ENCODE measurements around the gene EFNA4. TPM values are rescaled to one million over a fixed set of nuclear protein-coding genes. Genes with fewer than 3 reads are reported as not detected.

EFNA4 gene
- total RNA-seq, 1 donor from 2014 or later = 7.4 TPM

DNA sequence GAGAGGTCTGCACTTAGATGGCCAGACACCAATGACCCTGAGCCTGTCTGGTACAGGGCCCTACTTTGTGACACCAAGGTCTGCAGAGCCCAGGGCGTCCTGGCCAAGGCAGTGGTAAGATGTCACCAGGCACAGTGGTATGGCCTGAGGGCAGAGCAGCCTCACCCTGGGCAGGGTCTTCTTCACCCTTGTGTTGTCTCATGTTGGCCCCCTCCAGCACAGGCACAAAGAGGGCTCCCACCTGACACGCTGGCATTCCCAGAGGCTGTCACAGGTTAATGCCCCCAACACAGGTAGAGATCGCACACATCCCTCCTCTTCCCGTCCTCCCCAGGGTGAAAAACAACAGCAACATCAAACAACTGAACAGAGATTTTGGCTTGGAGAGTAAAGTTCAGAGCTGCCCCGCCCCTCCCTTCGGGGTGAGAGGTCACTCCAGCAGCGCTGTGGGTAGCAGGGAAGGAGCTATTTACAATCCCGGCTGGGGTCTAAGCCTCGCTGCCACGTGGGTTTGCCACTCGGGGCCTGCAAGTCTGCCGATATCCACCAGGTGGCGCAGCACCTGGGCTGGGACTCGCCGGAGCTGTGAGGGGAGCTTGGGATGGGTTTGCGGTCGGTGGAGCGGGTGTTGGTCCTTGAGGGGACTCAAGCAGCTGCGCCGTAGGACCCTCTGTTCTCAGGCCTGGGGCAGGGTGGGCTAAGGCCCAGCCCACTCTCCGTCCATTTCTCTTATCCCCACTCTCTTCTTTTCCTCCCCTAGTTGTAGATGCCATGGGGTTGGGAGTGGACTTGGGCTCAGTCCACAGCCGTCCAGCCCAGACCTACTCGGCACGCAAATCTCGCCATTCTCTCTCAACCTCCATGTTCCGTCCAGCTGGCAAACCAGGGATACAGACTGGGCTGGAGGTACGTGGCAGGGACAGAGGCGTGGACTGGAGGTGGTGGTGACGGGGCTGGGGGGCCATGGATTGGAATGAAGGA lies 27.8 kb downstream of the EFNA4 start:
- no peaks in the 10 kb centered on the region for H3K27me3 ChIP-seq (ENCODE audit: low read depth)
- intact Hi-C loops (cut with DNase I) = loop anchor here (5.0 kb wide), 1 partner anchor 76 kb away; no protein-coding TSS in a partner anchor
- H3K9me3 ChIP-seq = no peaks in the 10 kb centered on the region
- H3K27ac ChIP-seq = no peak overlapping the region
- TF ChIP-seq, protein P1, sequence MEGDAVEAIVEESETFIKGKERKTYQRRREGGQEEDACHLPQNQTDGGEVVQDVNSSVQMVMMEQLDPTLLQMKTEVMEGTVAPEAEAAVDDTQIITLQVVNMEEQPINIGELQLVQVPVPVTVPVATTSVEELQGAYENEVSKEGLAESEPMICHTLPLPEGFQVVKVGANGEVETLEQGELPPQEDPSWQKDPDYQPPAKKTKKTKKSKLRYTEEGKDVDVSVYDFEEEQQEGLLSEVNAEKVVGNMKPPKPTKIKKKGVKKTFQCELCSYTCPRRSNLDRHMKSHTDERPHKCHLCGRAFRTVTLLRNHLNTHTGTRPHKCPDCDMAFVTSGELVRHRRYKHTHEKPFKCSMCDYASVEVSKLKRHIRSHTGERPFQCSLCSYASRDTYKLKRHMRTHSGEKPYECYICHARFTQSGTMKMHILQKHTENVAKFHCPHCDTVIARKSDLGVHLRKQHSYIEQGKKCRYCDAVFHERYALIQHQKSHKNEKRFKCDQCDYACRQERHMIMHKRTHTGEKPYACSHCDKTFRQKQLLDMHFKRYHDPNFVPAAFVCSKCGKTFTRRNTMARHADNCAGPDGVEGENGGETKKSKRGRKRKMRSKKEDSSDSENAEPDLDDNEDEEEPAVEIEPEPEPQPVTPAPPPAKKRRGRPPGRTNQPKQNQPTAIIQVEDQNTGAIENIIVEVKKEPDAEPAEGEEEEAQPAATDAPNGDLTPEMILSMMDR (IDR thresholded peaks at IDR 0.05) = peak; percentile 99
- ATAC-seq (peak; percentile 71 to 80), DNase-seq (peak; percentile 86)
- H3K36me3 ChIP-seq = no peaks in the 10 kb centered on the region
- H3K4me1 ChIP-seq = peaks cover 22% of the 10 kb centered on the region
- H3K4me3 ChIP-seq = peak overlapping the region; percentile 14

DNA sequence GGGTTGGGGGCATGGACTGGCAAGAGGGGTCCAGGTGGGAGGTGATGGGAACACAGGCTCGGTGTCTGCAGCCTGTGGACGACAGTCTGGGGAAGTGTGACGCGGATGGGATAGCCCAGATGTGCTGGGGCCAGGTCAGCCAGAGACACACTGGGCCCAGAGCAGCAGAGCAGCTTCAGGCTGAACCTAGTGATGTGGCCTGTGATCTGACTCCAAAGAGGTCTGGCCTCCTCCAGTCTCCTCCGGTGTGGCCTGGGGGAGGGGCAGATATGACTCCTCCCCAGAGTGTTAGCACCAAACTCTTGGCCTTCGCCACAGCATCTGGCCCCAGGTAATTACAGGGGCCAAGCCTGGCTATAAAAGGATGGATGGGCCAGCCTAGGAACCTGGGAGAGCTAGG lies 28.6 kb downstream of the EFNA4 start:
- TF ChIP-seq, protein P1 (IDR thresholded peaks at IDR 0.05) = no peak
- Histone ChIP-seq H3K27ac (no peak overlapping the region), H3K9me3 (no peaks in the 10 kb centered on the region), H3K4me1 (peaks cover 22% of the 10 kb centered on the region), H3K27me3 (ENCODE audit: low read depth) (no peaks in the 10 kb centered on the region), H3K4me3 (no peak overlapping the region), H3K36me3 (no peaks in the 10 kb centered on the region)
- ATAC-seq (no peak), DNase-seq (no peak)
- intact Hi-C loops (cut with DNase I) = loop anchor here (5.0 kb wide), 1 partner anchor 75 kb away; no protein-coding TSS in a partner anchor

DNA sequence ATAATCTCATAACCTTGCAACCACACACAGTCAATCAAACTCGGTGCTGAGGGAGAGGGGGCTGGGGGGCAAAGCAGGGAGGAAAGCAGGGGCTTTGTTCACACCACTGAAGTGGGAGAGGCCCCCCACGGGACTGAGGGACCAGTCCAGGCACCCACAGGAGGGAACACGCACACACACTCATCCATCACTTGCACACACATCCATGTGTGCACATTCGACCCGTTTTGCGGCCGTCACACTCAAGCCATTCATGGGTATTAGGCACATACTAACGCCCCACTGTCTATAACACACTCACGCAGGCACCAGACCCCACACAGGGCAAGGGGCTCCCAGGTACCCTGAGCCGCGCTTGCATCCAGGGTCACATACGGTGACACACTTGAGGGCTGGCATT lies 29.1 kb downstream of the EFNA4 start:
- Histone ChIP-seq H3K27me3 (ENCODE audit: low read depth) (no peaks in the 10 kb centered on the region), H3K4me1 (peaks cover 22% of the 10 kb centered on the region), H3K9me3 (no peaks in the 10 kb centered on the region), H3K27ac (no peak overlapping the region), H3K4me3 (no peak overlapping the region), H3K36me3 (no peaks in the 10 kb centered on the region)
- ATAC-seq (no peak), DNase-seq (no peak)
- intact Hi-C loops (cut with DNase I) = loop anchor here (5.0 kb wide), 1 partner anchor 75 kb away; no protein-coding TSS in a partner anchor
- TF ChIP-seq, protein P1 (IDR thresholded peaks at IDR 0.05) = no peak

DNA sequence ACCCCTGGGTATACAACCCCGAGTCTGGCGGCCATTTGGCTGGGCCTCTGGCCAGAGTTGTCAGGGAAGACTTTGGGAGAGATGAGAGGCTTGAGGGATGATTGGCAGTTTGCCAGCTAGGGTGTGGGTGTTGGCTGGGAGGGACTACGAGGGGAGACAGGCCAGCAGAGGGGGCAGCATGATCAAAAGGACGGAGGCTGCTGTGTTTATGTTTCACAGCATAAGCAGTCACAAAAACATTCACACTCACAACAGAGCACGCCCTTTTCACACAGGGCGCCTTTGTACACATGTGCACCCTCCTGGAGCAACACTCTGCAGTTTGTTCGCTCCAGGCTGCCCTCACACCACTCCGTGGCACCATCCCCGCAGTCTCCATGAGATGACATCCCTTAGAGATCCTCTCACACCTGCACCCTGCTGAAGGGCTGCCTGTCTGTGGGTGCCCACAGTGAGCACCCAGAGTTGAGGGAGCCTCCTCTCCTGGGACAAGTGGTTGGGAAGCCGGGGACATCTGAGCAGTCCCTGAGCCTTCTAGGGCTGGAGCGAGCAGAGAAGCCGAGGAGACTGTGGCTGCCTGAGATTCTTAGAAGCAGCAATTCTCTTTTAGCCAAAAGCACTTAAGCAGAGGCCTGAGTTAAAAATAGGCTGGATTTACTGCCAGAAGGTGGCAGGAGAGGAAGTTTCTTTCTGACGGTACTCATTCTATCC lies 30.5 kb downstream of the EFNA4 start:
- intact Hi-C loops (cut with DNase I) = loop anchor here (5.0 kb wide), 1 partner anchor 73 kb away; no protein-coding TSS in a partner anchor
- ATAC-seq (peak; percentile 66 to 81), DNase-seq (no peak)
- Histone ChIP-seq H3K27me3 (ENCODE audit: low read depth) (no peaks in the 10 kb centered on the region), H3K4me1 (peaks cover 22% of the 10 kb centered on the region), H3K4me3 (no peak overlapping the region), H3K27ac (peak overlapping the region; percentile 63), H3K36me3 (no peaks in the 10 kb centered on the region), H3K9me3 (no peaks in the 10 kb centered on the region)
- TF ChIP-seq, protein P1 (IDR thresholded peaks at IDR 0.05) = peak; percentile 43

DNA sequence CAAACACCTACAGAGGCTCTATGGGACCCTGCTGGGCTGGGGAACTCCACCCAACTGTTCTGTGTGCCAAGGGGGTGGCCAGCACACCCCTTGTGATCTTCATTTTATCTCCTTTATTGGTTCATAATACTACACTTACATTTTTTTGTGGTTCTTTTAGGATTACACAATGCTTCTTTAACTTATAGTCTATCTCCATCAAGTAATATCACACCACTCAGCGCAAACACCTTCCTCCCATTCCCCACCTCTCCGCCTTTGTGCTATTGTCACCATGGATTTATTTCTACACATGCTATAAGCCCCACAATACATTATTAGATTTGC lies 31.0 kb downstream of the EFNA4 start:
- intact Hi-C loops (cut with DNase I) = loop anchor here (5.0 kb wide), 1 partner anchor 73 kb away; no protein-coding TSS in a partner anchor
- ATAC-seq = no peak
- H3K27ac ChIP-seq = peak overlapping the region; percentile 63

More for the DNA sequence above, 31.0 kb downstream of the EFNA4 start:
- TF ChIP-seq, protein P1 (IDR thresholded peaks at IDR 0.05) = no peak
- Histone ChIP-seq H3K27me3 (ENCODE audit: low read depth) (no peaks in the 10 kb centered on the region), H3K4me3 (no peak overlapping the region), H3K4me1 (peaks cover 22% of the 10 kb centered on the region), H3K9me3 (no peaks in the 10 kb centered on the region), H3K36me3 (no peaks in the 10 kb centered on the region)
- no peak for DNase-seq
